Vagina (tissue), 2 donors: Measurements from ENCODE around the gene FMNL2. TPM values are rescaled to one million over a fixed set of nuclear protein-coding genes. Genes with fewer than 3 reads are reported as not detected.

ENCODE experiments used
- DNase-seq, 2 donors: peaks; one replicate each; pipeline ENCODE4 v3.0.0-alpha.2; 2017; ENCODE audit errors: extremely low spot score in 2 of 2
- H3K27ac ChIP-seq: fragments of 200-600 bp; sonication (generic); one replicate; pipeline ENCODE4 v1.5.1; 2019
- H3K27me3 ChIP-seq: fragments of 200-600 bp; sonication (generic); one replicate; pipeline ENCODE4 v1.5.1; 2019
- H3K36me3 ChIP-seq, 2 donors: fragments of 200-600 bp; sonication (generic); one replicate each; pipeline ENCODE4 v1.5.1; 2017 to 2019
- H3K4me1 ChIP-seq: fragments of 200-600 bp; sonication (generic); one replicate; pipeline ENCODE4 v1.5.1; 2019
- H3K4me3 ChIP-seq, 2 donors: fragments of 200-600 bp; sonication (generic); 1 replicate in 1 of 2; 2 replicates in 1 of 2; pipeline ENCODE4 v1.5.1; 2016 to 2019
- H3K9me3 ChIP-seq: fragments of 200-600 bp; sonication (generic); one replicate; pipeline ENCODE4 v1.5.1; 2019
- POLR2A ChIP-seq, 2 donors: fragments of 450-650 bp; IDR thresholded peaks; one replicate each; pipeline ENCODE4 v1.6.1; 2017; ENCODE audit warnings: antibody characterized with exemption in 2 of 2, mild to moderate bottlenecking in 2 of 2, moderate library complexity in 2 of 2
- POLR2AphosphoS5 ChIP-seq, 2 donors: sonication (generic); formaldehyde crosslinking; IDR thresholded peaks; one replicate each; pipeline ENCODE4 v1.9.0; 2017; ENCODE audit warnings: antibody characterized with exemption in 2 of 2, mild to moderate bottlenecking in 2 of 2, low read depth in 1 of 2; ENCODE audit not compliant: insufficient read depth in 1 of 2
- intact Hi-C: fragments of 100-400 bp; cut with DNase I; formaldehyde crosslinking; loops from one replicate; pipeline ENCODE4 v1.15.1; 2023
- total RNA-seq: library from RNA; depleted of rRNA; stranded (reverse); fragments of >200 nt; gene quantifications from one replicate; pipeline ENCODE4 v1.2.3, GENCODE V29; 2016
- TF ChIP-seq, protein P1 (sequence below), 3 experiments: fragments of 450-650 bp in 2 of 3; fragments of 200-600 bp in 1 of 3; sonication (generic) in 1 of 3; IDR thresholded peaks; one replicate each; pipeline ENCODE4 v1.5.1; 2017 to 2019; ENCODE audit warnings: antibody characterized with exemption in 3 of 3, mild to moderate bottlenecking in 2 of 3, moderate library complexity in 2 of 3

The FMNL2 gene
- total RNA-seq, 1 donor from 2014 or later = 35.4 TPM

DNA sequence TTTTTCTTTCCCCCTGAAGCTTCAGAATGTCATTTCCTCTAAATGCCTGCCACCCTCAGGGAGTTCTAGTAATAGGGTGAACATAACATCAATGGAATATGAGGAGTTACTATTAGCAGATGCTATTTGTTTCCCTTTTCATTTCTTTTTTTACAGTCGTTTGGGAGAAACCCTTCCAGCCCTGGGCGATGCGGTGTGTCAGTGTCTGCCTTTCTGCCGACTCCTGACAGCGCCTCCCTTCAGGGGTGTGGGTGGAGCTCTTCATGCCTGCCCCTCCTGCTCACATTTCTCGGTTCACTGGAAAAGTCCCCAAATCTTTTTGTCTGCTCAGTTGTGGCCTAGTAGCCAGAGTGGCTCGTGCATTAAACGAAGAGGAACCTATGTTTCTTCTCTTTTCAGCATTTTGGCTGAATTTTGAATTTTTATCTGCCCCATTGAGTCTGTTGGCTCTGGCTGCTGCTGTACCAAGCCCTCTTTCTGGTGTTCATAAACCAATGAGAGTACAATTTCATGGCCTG, 72.3 kb downstream of the FMNL2 start:
- H3K9me3 ChIP-seq = no peaks in the 10 kb centered on the region
- H3K4me3 ChIP-seq = peak overlapping the region in 1 of 2 donors; percentile 17
- H3K4me1 ChIP-seq = peaks cover 38% of the 10 kb centered on the region
- intact Hi-C loops = no loop called here
- DNase-seq = no peak
- no peaks in the 10 kb centered on the region for H3K27me3 ChIP-seq
- no peaks in the 10 kb centered on the region for H3K36me3 ChIP-seq
- TF ChIP-seq POLR2A (IDR thresholded peaks at IDR 0.05) (no peak), POLR2AphosphoS5 (IDR thresholded peaks at IDR 0.05; ENCODE audit: insufficient read depth in 1 of 2, low read depth in 1 of 2) (no peak)
- TF ChIP-seq, protein P1, sequence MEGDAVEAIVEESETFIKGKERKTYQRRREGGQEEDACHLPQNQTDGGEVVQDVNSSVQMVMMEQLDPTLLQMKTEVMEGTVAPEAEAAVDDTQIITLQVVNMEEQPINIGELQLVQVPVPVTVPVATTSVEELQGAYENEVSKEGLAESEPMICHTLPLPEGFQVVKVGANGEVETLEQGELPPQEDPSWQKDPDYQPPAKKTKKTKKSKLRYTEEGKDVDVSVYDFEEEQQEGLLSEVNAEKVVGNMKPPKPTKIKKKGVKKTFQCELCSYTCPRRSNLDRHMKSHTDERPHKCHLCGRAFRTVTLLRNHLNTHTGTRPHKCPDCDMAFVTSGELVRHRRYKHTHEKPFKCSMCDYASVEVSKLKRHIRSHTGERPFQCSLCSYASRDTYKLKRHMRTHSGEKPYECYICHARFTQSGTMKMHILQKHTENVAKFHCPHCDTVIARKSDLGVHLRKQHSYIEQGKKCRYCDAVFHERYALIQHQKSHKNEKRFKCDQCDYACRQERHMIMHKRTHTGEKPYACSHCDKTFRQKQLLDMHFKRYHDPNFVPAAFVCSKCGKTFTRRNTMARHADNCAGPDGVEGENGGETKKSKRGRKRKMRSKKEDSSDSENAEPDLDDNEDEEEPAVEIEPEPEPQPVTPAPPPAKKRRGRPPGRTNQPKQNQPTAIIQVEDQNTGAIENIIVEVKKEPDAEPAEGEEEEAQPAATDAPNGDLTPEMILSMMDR (IDR thresholded peaks at IDR 0.05) = no peak
- H3K27ac ChIP-seq = peak overlapping the region; percentile 41

DNA sequence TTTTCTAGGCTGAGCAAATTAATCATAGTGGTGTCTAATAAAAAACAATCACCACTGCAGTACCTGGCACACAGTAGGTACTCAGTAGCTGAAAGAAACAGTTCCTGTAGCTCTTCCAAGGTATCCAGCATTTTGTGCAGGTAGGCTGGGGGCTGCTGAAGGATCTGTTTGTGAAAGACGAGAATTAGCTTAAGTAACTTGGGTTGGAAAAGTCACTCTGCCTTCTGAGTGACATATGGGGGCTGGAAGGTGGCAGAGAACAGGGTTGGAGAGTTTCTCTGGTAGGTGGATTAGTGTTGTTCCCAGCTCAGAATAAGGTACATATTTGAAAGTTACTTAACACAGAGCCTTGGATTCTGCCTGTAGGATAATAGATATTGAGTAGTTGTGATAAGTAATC, 72.8 kb downstream of the FMNL2 start:
- Histone ChIP-seq H3K4me3 (no peak overlapping the region), H3K9me3 (no peaks in the 10 kb centered on the region), H3K4me1 (peaks cover 33% of the 10 kb centered on the region), H3K27me3 (no peaks in the 10 kb centered on the region), H3K36me3 (no peaks in the 10 kb centered on the region), H3K27ac (peak overlapping the region; percentile 41)
- intact Hi-C loops = no loop called here
- DNase-seq = no peak
- TF ChIP-seq POLR2AphosphoS5 (IDR thresholded peaks at IDR 0.05; ENCODE audit: insufficient read depth in 1 of 2, low read depth in 1 of 2) = no peak
- TF ChIP-seq POLR2A (IDR thresholded peaks at IDR 0.05) = no peak
- TF ChIP-seq, protein P1 (IDR thresholded peaks at IDR 0.05) = no peak

DNA sequence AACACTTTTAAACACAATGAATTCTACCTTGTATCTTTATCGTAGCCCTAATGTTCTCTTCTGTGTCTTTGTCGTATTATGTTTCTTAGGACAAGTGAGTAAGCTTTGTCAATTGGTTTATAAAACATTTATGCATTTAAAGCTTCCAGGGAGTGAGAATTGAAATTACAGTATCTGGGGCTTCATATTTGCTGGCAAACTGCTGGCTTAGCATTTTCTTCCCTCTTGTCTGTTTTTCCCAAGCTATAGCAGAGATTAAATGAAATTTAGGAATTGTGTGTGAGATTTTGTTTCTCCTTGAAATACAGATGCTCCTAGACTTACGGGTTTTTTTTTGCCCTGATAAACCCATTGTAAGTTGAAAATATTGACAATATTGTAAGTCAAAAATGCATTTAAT, 73.3 kb downstream of the FMNL2 start:
- Histone ChIP-seq H3K4me3 (no peak overlapping the region), H3K27ac (no peak overlapping the region), H3K27me3 (no peaks in the 10 kb centered on the region), H3K36me3 (no peaks in the 10 kb centered on the region), H3K4me1 (peaks cover 33% of the 10 kb centered on the region), H3K9me3 (no peaks in the 10 kb centered on the region)
- no peak for DNase-seq
- TF ChIP-seq, protein P1 (IDR thresholded peaks at IDR 0.05) = no peak
- TF ChIP-seq POLR2AphosphoS5 (IDR thresholded peaks at IDR 0.05; ENCODE audit: insufficient read depth in 1 of 2, low read depth in 1 of 2) (no peak), POLR2A (IDR thresholded peaks at IDR 0.05) (no peak)
- intact Hi-C loops = no loop called here

DNA sequence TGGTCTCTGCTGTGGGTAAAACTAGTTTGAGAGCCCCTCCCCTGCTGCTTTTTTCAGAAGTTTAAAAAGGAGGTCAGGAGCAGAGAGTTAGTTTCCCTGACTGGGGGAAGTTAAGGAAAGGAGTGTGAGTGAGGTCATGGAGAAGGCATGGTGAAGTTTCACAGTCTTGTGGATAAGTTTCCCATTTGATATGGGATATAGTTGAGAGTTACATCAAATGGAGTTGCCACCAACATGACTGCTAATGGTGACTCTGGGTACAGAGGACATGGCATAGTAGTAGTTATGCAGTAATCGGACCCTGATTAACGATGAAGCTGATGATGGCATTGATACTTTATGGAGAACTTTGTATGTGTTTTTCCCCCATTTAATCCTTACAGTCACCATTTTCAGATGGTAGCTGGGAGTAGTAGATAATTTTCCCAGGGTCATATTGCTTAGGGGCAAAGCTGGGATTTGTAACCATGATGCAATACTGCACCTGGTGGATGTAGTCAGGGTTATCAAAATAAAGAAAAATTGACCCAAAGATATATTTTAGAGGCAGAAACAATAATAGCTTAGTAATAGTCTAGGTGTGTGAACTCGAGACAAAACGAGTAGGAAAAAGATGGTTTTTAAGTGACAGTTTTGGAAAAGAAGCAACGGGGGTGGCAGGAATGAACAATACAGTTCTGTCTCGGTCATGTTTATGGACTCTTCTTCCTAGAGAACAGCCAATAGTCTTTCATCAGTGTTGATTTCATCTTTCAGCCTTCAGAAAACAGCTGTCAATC, 74.6 kb downstream of the FMNL2 start:
- H3K4me1 ChIP-seq = peaks cover 27% of the 10 kb centered on the region
- no peak overlapping the region for H3K27ac ChIP-seq
- no peak for DNase-seq
- H3K4me3 ChIP-seq = no peak overlapping the region
- TF ChIP-seq, protein P1 (IDR thresholded peaks at IDR 0.05) = no peak
- TF ChIP-seq POLR2A (IDR thresholded peaks at IDR 0.05) (no peak), POLR2AphosphoS5 (IDR thresholded peaks at IDR 0.05; ENCODE audit: insufficient read depth in 1 of 2, low read depth in 1 of 2) (no peak)
- intact Hi-C loops = no loop called here
- H3K27me3 ChIP-seq = no peaks in the 10 kb centered on the region
- no peaks in the 10 kb centered on the region for H3K9me3 ChIP-seq
- H3K36me3 ChIP-seq = no peaks in the 10 kb centered on the region

DNA sequence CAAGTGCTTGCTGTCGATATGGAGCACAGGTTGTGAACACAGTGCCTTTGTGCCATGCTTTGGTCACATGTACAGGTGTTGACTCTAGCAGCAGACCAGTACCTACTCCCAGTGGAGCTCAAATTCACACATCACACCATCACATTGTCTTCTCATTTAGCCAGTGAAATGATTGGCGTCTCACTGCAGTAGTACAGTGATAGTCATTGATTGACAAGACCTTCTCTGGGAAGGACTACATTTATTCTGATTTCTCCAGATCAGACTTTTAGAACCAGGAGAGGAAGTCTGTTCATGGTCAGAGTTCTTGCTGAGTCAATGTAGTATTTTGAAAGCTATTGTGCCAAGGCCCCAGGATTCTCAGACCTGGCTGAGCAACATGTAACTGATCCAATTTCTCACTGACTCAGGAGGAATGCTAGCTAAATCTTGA, 75.2 kb downstream of the FMNL2 start:
- no peak for DNase-seq
- Histone ChIP-seq H3K9me3 (no peaks in the 10 kb centered on the region), H3K36me3 (no peaks in the 10 kb centered on the region), H3K27ac (no peak overlapping the region), H3K27me3 (no peaks in the 10 kb centered on the region), H3K4me3 (no peak overlapping the region), H3K4me1 (peaks cover 30% of the 10 kb centered on the region)
- intact Hi-C loops = no loop called here
- TF ChIP-seq, protein P1 (IDR thresholded peaks at IDR 0.05) = no peak
- no peak for TF ChIP-seq POLR2AphosphoS5 (IDR thresholded peaks at IDR 0.05; ENCODE audit: insufficient read depth in 1 of 2, low read depth in 1 of 2)
- no peak for TF ChIP-seq POLR2A (IDR thresholded peaks at IDR 0.05)
